ENCODE measurements around the gene KIAA1671. TPM values are rescaled to one million over a fixed set of nuclear protein-coding genes. Genes with fewer than 3 reads are reported as not detected.

KIAA1671 gene
- total and polyA plus RNA-seq, 2 of the 13 experiments (the other 11 are each of a cell fraction or from before 2014, with no cell fraction given) = 13.5 to 13.6 TPM

DNA sequence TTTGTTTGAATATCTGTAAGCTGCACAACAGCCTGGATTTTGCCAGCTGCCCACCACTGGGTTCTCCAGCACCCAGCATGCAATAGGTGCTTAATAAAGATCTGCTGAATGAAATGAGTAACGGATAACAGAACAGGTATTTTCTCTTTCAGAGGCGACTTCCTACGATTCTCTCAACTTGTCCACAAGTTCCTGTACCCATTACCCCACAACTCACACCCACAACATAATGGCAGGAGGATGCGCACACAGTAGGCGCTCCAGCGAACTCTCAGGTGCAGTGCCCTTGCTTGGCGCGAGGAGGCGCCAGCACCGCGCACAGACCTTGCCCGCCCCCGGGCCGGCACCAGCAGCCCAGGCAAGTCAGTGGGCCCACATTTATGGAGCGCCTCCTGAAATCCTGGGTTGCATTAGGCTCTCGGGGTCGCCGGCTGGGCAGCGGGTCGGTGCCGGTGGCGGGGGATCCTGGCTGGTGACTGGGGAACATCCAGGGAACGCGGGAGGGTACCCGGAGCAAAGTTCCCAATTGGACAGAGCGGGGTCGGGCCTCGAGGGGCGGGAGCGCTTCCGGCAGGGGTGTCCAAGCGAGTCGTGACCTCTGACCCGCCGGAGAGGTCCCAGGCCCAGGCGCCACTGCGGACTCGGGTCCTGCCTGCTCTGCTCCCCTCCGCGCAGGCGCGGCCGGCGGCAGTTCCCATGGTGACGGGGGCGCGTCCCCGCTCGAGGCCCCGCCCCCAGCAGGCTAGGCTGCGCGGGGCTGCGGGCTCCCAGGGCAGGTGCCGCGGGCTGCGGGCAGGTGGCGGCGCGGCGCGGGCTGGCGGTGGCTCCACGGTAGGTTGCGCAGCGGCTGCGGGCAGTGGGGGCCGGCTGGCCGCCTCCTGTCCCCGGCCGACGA lies at the start of gene KIAA1671 (continued):
- no peak for TF ChIP-seq HOXA9 (CRISPR knock-in tag; IDR thresholded peaks at IDR 0.05; ENCODE audit: borderline replicate concordance)
- TF ChIP-seq ZKSCAN1 (IDR thresholded peaks at IDR 0.05; ENCODE audit: low read length) = peak; percentile 100
- TF ChIP-seq KMT2A (CRISPR knock-in tag; IDR thresholded peaks at IDR 0.05) = no peak; the same call in 1 of the 2 replicates
- TF ChIP-seq, protein P1, sequence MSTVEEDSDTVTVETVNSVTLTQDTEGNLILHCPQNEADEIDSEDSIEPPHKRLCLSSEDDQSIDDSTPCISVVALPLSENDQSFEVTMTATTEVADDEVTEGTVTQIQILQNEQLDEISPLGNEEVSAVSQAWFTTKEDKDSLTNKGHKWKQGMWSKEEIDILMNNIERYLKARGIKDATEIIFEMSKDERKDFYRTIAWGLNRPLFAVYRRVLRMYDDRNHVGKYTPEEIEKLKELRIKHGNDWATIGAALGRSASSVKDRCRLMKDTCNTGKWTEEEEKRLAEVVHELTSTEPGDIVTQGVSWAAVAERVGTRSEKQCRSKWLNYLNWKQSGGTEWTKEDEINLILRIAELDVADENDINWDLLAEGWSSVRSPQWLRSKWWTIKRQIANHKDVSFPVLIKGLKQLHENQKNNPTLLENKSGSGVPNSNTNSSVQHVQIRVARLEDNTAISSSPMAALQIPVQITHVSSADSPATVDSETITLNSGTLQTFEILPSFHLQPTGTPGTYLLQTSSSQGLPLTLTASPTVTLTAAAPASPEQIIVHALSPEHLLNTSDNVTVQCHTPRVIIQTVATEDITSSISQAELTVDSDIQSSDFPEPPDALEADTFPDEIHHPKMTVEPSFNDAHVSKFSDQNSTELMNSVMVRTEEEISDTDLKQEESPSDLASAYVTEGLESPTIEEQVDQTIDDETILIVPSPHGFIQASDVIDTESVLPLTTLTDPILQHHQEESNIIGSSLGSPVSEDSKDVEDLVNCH (CRISPR knock-in tag; IDR thresholded peaks at IDR 0.05) = no peak
- no peak for TF ChIP-seq CENPX (CRISPR knock-in tag; IDR thresholded peaks at IDR 0.05)
- peak; percentile 70 for TF ChIP-seq RXRB (CRISPR knock-in tag; IDR thresholded peaks at IDR 0.05; ENCODE audit: borderline replicate concordance)
- TF ChIP-seq, protein P2, sequence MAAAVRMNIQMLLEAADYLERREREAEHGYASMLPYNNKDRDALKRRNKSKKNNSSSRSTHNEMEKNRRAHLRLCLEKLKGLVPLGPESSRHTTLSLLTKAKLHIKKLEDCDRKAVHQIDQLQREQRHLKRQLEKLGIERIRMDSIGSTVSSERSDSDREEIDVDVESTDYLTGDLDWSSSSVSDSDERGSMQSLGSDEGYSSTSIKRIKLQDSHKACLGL (CRISPR knock-in tag; IDR thresholded peaks at IDR 0.05) = no peak
- TF ChIP-seq, protein P3, sequence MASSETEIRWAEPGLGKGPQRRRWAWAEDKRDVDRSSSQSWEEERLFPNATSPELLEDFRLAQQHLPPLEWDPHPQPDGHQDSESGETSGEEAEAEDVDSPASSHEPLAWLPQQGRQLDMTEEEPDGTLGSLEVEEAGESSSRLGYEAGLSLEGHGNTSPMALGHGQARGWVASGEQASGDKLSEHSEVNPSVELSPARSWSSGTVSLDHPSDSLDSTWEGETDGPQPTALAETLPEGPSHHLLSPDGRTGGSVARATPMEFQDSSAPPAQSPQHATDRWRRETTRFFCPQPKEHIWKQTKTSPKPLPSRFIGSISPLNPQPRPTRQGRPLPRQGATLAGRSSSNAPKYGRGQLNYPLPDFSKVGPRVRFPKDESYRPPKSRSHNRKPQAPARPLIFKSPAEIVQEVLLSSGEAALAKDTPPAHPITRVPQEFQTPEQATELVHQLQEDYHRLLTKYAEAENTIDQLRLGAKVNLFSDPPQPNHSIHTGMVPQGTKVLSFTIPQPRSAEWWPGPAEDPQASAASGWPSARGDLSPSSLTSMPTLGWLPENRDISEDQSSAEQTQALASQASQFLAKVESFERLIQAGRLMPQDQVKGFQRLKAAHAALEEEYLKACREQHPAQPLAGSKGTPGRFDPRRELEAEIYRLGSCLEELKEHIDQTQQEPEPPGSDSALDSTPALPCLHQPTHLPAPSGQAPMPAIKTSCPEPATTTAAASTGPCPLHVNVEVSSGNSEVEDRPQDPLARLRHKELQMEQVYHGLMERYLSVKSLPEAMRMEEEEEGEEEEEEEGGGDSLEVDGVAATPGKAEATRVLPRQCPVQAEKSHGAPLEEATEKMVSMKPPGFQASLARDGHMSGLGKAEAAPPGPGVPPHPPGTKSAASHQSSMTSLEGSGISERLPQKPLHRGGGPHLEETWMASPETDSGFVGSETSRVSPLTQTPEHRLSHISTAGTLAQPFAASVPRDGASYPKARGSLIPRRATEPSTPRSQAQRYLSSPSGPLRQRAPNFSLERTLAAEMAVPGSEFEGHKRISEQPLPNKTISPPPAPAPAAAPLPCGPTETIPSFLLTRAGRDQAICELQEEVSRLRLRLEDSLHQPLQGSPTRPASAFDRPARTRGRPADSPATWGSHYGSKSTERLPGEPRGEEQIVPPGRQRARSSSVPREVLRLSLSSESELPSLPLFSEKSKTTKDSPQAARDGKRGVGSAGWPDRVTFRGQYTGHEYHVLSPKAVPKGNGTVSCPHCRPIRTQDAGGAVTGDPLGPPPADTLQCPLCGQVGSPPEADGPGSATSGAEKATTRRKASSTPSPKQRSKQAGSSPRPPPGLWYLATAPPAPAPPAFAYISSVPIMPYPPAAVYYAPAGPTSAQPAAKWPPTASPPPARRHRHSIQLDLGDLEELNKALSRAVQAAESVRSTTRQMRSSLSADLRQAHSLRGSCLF (CRISPR knock-in tag; IDR thresholded peaks at IDR 0.05; ENCODE audit: borderline replicate concordance) = no peak
- TF ChIP-seq GTF3A (CRISPR knock-in tag; conservative IDR thresholded peaks at IDR 0.05) = no peak
- TF ChIP-seq HNRNPL (IDR thresholded peaks at IDR 0.05; ENCODE audit: low read depth, low read length) = no peak
- TF ChIP-seq, protein P4, sequence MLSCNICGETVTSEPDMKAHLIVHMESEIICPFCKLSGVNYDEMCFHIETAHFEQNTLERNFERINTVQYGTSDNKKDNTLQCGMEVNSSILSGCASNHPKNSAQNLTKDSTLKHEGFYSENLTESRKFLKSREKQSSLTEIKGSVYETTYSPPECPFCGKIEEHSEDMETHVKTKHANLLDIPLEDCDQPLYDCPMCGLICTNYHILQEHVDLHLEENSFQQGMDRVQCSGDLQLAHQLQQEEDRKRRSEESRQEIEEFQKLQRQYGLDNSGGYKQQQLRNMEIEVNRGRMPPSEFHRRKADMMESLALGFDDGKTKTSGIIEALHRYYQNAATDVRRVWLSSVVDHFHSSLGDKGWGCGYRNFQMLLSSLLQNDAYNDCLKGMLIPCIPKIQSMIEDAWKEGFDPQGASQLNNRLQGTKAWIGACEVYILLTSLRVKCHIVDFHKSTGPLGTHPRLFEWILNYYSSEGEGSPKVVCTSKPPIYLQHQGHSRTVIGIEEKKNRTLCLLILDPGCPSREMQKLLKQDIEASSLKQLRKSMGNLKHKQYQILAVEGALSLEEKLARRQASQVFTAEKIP (CRISPR knock-in tag; IDR thresholded peaks at IDR 0.05; ENCODE audit: borderline replicate concordance) = no peak
- TF ChIP-seq, protein P5, sequence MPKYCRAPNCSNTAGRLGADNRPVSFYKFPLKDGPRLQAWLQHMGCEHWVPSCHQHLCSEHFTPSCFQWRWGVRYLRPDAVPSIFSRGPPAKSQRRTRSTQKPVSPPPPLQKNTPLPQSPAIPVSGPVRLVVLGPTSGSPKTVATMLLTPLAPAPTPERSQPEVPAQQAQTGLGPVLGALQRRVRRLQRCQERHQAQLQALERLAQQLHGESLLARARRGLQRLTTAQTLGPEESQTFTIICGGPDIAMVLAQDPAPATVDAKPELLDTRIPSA (CRISPR knock-in tag; IDR thresholded peaks at IDR 0.05; ENCODE audit: borderline replicate concordance) = 0 out of 2 replicates have a peak, but pooled peaks have one; percentile 74
- TF ChIP-seq, protein P6, sequence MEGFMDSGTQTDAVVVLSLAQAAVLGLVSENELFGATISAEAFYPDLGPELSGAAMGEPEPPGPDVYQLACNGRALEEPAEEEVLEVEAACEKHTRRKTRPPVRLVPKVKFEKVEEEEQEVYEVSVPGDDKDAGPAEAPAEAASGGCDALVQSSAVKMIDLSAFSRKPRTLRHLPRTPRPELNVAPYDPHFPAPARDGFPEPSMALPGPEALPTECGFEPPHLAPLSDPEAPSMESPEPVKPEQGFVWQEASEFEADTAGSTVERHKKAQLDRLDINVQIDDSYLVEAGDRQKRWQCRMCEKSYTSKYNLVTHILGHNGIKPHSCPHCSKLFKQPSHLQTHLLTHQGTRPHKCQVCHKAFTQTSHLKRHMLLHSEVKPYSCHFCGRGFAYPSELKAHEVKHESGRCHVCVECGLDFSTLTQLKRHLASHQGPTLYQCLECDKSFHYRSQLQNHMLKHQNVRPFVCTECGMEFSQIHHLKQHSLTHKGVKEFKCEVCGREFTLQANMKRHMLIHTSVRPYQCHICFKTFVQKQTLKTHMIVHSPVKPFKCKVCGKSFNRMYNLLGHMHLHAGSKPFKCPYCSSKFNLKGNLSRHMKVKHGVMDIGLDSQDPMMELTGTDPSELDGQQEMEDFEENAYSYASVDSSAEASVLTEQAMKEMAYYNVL (CRISPR knock-in tag; IDR thresholded peaks at IDR 0.05; ENCODE audit: borderline replicate concordance) = peak; percentile 45; the same call in 1 of the 2 replicates
- TF ChIP-seq ZNF563 (CRISPR knock-in tag; IDR thresholded peaks at IDR 0.05) = peak; percentile 61
